ENCODE measurements around the gene AMN1. TPM values are rescaled to one million over a fixed set of nuclear protein-coding genes. Genes with fewer than 3 reads are reported as not detected.

Gene AMN1
- total and polyA plus RNA-seq, 2 of the 13 experiments (the other 11 are each of a cell fraction or from before 2014, with no cell fraction given) = 7.5 to 26.5 TPM

GRCh38 chr12:31714406-31715271 is 14.2 kb downstream of the AMN1 start (continued):
- TF ChIP-seq SOX13 (IDR thresholded peaks at IDR 0.05) = no peak; the same call in 1 of the 2 replicates
- peak in 1 of 2 experiments; percentile 97; a peak in 2 of 4 replicates for TF ChIP-seq SOX13 (CRISPR knock-in tag; conservative IDR thresholded peaks at IDR 0.05 in 1 of 2, IDR thresholded peaks at IDR 0.05 in 1 of 2)
- TF ChIP-seq, protein P1, sequence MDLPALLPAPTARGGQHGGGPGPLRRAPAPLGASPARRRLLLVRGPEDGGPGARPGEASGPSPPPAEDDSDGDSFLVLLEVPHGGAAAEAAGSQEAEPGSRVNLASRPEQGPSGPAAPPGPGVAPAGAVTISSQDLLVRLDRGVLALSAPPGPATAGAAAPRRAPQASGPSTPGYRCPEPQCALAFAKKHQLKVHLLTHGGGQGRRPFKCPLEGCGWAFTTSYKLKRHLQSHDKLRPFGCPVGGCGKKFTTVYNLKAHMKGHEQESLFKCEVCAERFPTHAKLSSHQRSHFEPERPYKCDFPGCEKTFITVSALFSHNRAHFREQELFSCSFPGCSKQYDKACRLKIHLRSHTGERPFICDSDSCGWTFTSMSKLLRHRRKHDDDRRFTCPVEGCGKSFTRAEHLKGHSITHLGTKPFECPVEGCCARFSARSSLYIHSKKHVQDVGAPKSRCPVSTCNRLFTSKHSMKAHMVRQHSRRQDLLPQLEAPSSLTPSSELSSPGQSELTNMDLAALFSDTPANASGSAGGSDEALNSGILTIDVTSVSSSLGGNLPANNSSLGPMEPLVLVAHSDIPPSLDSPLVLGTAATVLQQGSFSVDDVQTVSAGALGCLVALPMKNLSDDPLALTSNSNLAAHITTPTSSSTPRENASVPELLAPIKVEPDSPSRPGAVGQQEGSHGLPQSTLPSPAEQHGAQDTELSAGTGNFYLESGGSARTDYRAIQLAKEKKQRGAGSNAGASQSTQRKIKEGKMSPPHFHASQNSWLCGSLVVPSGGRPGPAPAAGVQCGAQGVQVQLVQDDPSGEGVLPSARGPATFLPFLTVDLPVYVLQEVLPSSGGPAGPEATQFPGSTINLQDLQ (CRISPR knock-in tag; IDR thresholded peaks at IDR 0.05) = no peak
- no peak for TF ChIP-seq TARDBP (CRISPR knock-in tag; IDR thresholded peaks at IDR 0.05)
- TF ChIP-seq ZNF292 (CRISPR knock-in tag; IDR thresholded peaks at IDR 0.05; ENCODE audit: borderline replicate concordance, low read depth) = no peak
- no peak for TF ChIP-seq ZNF460 (CRISPR knock-in tag; IDR thresholded peaks at IDR 0.05; ENCODE audit: borderline replicate concordance)
- TF ChIP-seq, protein P2, sequence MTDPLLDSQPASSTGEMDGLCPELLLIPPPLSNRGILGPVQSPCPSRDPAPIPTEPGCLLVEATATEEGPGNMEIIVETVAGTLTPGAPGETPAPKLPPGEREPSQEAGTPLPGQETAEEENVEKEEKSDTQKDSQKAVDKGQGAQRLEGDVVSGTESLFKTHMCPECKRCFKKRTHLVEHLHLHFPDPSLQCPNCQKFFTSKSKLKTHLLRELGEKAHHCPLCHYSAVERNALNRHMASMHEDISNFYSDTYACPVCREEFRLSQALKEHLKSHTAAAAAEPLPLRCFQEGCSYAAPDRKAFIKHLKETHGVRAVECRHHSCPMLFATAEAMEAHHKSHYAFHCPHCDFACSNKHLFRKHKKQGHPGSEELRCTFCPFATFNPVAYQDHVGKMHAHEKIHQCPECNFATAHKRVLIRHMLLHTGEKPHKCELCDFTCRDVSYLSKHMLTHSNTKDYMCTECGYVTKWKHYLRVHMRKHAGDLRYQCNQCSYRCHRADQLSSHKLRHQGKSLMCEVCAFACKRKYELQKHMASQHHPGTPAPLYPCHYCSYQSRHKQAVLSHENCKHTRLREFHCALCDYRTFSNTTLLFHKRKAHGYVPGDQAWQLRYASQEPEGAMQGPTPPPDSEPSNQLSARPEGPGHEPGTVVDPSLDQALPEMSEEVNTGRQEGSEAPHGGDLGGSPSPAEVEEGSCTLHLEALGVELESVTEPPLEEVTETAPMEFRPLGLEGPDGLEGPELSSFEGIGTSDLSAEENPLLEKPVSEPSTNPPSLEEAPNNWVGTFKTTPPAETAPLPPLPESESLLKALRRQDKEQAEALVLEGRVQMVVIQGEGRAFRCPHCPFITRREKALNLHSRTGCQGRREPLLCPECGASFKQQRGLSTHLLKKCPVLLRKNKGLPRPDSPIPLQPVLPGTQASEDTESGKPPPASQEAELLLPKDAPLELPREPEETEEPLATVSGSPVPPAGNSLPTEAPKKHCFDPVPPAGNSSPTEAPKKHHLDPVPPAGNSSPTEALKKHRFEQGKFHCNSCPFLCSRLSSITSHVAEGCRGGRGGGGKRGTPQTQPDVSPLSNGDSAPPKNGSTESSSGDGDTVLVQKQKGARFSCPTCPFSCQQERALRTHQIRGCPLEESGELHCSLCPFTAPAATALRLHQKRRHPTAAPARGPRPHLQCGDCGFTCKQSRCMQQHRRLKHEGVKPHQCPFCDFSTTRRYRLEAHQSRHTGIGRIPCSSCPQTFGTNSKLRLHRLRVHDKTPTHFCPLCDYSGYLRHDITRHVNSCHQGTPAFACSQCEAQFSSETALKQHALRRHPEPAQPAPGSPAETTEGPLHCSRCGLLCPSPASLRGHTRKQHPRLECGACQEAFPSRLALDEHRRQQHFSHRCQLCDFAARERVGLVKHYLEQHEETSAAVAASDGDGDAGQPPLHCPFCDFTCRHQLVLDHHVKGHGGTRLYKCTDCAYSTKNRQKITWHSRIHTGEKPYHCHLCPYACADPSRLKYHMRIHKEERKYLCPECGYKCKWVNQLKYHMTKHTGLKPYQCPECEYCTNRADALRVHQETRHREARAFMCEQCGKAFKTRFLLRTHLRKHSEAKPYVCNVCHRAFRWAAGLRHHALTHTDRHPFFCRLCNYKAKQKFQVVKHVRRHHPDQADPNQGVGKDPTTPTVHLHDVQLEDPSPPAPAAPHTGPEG (CRISPR knock-in tag; IDR thresholded peaks at IDR 0.05) = no peak
- no peak for TF ChIP-seq NFRKB (IDR thresholded peaks at IDR 0.05)
- no peak for TF ChIP-seq ZNF569 (CRISPR knock-in tag; IDR thresholded peaks at IDR 0.05; ENCODE audit: borderline replicate concordance)
- TF ChIP-seq, protein P3, sequence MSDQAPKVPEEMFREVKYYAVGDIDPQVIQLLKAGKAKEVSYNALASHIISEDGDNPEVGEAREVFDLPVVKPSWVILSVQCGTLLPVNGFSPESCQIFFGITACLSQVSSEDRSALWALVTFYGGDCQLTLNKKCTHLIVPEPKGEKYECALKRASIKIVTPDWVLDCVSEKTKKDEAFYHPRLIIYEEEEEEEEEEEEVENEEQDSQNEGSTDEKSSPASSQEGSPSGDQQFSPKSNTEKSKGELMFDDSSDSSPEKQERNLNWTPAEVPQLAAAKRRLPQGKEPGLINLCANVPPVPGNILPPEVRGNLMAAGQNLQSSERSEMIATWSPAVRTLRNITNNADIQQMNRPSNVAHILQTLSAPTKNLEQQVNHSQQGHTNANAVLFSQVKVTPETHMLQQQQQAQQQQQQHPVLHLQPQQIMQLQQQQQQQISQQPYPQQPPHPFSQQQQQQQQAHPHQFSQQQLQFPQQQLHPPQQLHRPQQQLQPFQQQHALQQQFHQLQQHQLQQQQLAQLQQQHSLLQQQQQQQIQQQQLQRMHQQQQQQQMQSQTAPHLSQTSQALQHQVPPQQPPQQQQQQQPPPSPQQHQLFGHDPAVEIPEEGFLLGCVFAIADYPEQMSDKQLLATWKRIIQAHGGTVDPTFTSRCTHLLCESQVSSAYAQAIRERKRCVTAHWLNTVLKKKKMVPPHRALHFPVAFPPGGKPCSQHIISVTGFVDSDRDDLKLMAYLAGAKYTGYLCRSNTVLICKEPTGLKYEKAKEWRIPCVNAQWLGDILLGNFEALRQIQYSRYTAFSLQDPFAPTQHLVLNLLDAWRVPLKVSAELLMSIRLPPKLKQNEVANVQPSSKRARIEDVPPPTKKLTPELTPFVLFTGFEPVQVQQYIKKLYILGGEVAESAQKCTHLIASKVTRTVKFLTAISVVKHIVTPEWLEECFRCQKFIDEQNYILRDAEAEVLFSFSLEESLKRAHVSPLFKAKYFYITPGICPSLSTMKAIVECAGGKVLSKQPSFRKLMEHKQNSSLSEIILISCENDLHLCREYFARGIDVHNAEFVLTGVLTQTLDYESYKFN (CRISPR knock-in tag; conservative IDR thresholded peaks at IDR 0.05) = peak; percentile 46
- no peak for TF ChIP-seq ZNF263 (CRISPR knock-in tag; IDR thresholded peaks at IDR 0.05)
- TF ChIP-seq, protein P4, sequence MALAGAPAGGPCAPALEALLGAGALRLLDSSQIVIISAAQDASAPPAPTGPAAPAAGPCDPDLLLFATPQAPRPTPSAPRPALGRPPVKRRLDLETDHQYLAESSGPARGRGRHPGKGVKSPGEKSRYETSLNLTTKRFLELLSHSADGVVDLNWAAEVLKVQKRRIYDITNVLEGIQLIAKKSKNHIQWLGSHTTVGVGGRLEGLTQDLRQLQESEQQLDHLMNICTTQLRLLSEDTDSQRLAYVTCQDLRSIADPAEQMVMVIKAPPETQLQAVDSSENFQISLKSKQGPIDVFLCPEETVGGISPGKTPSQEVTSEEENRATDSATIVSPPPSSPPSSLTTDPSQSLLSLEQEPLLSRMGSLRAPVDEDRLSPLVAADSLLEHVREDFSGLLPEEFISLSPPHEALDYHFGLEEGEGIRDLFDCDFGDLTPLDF (CRISPR knock-in tag; IDR thresholded peaks at IDR 0.05) = no peak
- TF ChIP-seq MLX (CRISPR knock-in tag; IDR thresholded peaks at IDR 0.05) = no peak

All from HepG2 (cell line).